Measurements from ENCODE around the gene IGFBP2. TPM values are rescaled to one million over a fixed set of nuclear protein-coding genes. Genes with fewer than 3 reads are reported as not detected.

The IGFBP2 gene
- polyA plus RNA-seq, 1 of the 3 experiments (the other 2 are of a cell fraction), result 695 TPM

GRCh38 chr2:216591480-216591879 lies 41.7 kb upstream of the IGFBP2 start:
- ChIA-PET CTCF (interaction anchor here (2.4 to 3.0 kb wide), 2 partner anchors 73 to 75 kb away, joined by 7 to 11 read pairs; no protein-coding TSS in a partner anchor), POLR2A (no interaction called here)
- Histone ChIP-seq H3F3A (replicated peaks; ENCODE audit: insufficient read depth) (peaks cover 3% of the 10 kb centered on the region), H3K4me2 (no peak overlapping the region), H3K4me3 (ENCODE audit: low read depth in 2 of 2, low read length in 1 of 2) (no peak overlapping the region), H4K20me1 (ENCODE audit: insufficient read depth) (no peaks in the 10 kb centered on the region), H3K9me3 (no peaks in the 10 kb centered on the region), H3K4me1 (ENCODE audit: control insufficient read depth in 1 of 2, insufficient read depth in 2 of 2, low read depth in 1 of 2, low read length in 1 of 2) (peaks cover 19 to 26% of the 10 kb centered on the region in 2 experiments), H3K27me3 (ENCODE audit: insufficient read depth) (no peaks in the 10 kb centered on the region), H3K79me2 (ENCODE audit: insufficient read depth) (no peaks in the 10 kb centered on the region), H3K27ac (ENCODE audit: low read depth in 2 of 2, low read length in 1 of 2) (no peak overlapping the region), H3K9ac (no peak overlapping the region), H3K36me3 (replicated peaks in 1 of 2; ENCODE audit: control insufficient read depth in 1 of 2, insufficient read depth in 2 of 2, low read length in 1 of 2) (no peaks in the 10 kb centered on the region), H2AFZ (ENCODE audit: low read depth) (no peak overlapping the region), H3K9me2 (no peaks in the 10 kb centered on the region)
- no peak for DNase-seq
- TF ChIP-seq GABPA (IDR thresholded peaks at IDR 0.05; ENCODE audit: low read depth), result no peak
- no peak for TF ChIP-seq FOXM1 (IDR thresholded peaks at IDR 0.05; ENCODE audit: low read depth)
- no peak for TF ChIP-seq NRF1 (IDR thresholded peaks at IDR 0.05; ENCODE audit: low read depth, low read length)
- TF ChIP-seq PBX3 (IDR thresholded peaks at IDR 0.05), result no peak
- TF ChIP-seq TEAD4 (IDR thresholded peaks at IDR 0.05; ENCODE audit: borderline replicate concordance, insufficient read depth), result no peak
- TF ChIP-seq ZBTB33 (IDR thresholded peaks at IDR 0.05; ENCODE audit: borderline replicate concordance, low read depth), result no peak
- no peak for TF ChIP-seq MXI1 (IDR thresholded peaks at IDR 0.05; ENCODE audit: low read depth, low read length)
- no peak for TF ChIP-seq GATA2 (CRISPR knock-in tag; IDR thresholded peaks at IDR 0.05)
- no peak for TF ChIP-seq RXRA (IDR thresholded peaks at IDR 0.05; ENCODE audit: borderline replicate concordance, low read depth)
- no peak for TF ChIP-seq JUND (IDR thresholded peaks at IDR 0.05)
- TF ChIP-seq YY1 (IDR thresholded peaks at IDR 0.05; ENCODE audit: low read depth), result no peak
- no peak for TF ChIP-seq SMC3 (IDR thresholded peaks at IDR 0.05; ENCODE audit: low read depth, low read length)
- TF ChIP-seq FOXJ3 (CRISPR knock-in tag; IDR thresholded peaks at IDR 0.05), result no peak
- no peak for TF ChIP-seq TCF12 (IDR thresholded peaks at IDR 0.05)
- WGBS (ENCODE audit: low lambda C conversion rate), result 80% methylated on average over 6 of the region's 6 CpGs

- TF ChIP-seq USF2 (IDR thresholded peaks at IDR 0.05; ENCODE audit: borderline replicate concordance, low read depth, low read length) (no peak), USF1 (IDR thresholded peaks at IDR 0.05; ENCODE audit: borderline replicate concordance, low read depth) (no peak), RFX5 (IDR thresholded peaks at IDR 0.05; ENCODE audit: low read length) (no peak)
- no peaks in the 10 kb centered on the region for H3K9me3 ChIP-seq
- no peaks in the 10 kb centered on the region for H3K27me3 ChIP-seq (ENCODE audit: insufficient read depth)
- no peaks in the 10 kb centered on the region for H4K20me1 ChIP-seq (ENCODE audit: insufficient read depth)
- no peak overlapping the region for H3K4me3 ChIP-seq (ENCODE audit: low read depth in 2 of 2, low read length in 1 of 2)
- ChIA-PET POLR2A (no interaction called here), CTCF (interaction anchor here (0.6 kb wide), 1 partner anchor 75 kb away, joined by 3 read pairs; no protein-coding TSS in a partner anchor)
- H2AFZ ChIP-seq (ENCODE audit: low read depth), result no peak overlapping the region
- H3K36me3 ChIP-seq (replicated peaks in 1 of 2; ENCODE audit: control insufficient read depth in 1 of 2, insufficient read depth in 2 of 2, low read length in 1 of 2), result no peaks in the 10 kb centered on the region
- H3K9me2 ChIP-seq, result no peaks in the 10 kb centered on the region
- no peak overlapping the region for H3K27ac ChIP-seq (ENCODE audit: low read depth in 2 of 2, low read length in 1 of 2)
- no peak overlapping the region for H3K9ac ChIP-seq
- WGBS (ENCODE audit: low lambda C conversion rate), result 97% methylated on average over 1 of the region's 1 CpG
- no peak overlapping the region for H3K4me2 ChIP-seq
- peaks cover 5% of the 10 kb centered on the region for H3F3A ChIP-seq (replicated peaks; ENCODE audit: insufficient read depth)
- DNase-seq, result no peak
- no peaks in the 10 kb centered on the region for H3K79me2 ChIP-seq (ENCODE audit: insufficient read depth)
- peaks cover 33 to 42% of the 10 kb centered on the region in 2 experiments for H3K4me1 ChIP-seq (ENCODE audit: control insufficient read depth in 1 of 2, insufficient read depth in 2 of 2, low read depth in 1 of 2, low read length in 1 of 2)
Measured at GRCh38 chr2:216594081-216594480, 39.1 kb upstream of the IGFBP2 start.
